ENCODE data around the gene WASHC2A.

DNA sequence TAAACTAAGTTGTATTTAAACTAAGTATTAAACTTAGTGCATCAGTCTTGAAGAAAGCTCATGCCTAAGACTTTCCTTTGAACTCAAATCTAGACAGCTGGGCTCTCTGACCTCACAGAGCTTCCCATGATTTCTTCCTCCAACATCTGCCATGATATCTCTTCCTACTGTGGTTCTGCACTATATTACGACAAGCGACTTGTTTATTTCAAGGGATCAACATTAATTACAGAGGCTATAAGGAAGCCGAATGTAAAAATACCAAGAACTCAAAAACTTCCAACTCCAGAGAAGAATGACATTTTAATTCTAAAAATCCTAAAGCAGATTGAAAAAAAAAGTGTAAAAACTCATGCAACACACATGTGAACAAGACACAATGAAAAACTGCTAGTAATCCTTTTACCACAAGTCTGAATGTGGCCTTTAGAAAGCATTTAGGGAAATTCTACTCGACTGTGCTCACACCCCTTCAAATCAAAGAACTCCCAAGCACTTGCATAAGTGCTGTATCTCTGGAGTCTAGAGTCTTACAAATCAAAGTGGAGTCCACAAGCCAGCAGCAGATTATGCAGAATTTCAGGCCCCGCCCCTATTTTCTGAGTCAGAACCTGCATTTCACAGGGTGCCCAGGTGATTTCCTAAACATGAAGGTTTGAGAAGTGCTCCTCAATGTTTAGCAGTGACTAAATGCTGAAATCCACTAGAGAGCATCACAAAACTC is 22.7 kb upstream of the WASHC2A start:
- TF ChIP-seq, protein P1, sequence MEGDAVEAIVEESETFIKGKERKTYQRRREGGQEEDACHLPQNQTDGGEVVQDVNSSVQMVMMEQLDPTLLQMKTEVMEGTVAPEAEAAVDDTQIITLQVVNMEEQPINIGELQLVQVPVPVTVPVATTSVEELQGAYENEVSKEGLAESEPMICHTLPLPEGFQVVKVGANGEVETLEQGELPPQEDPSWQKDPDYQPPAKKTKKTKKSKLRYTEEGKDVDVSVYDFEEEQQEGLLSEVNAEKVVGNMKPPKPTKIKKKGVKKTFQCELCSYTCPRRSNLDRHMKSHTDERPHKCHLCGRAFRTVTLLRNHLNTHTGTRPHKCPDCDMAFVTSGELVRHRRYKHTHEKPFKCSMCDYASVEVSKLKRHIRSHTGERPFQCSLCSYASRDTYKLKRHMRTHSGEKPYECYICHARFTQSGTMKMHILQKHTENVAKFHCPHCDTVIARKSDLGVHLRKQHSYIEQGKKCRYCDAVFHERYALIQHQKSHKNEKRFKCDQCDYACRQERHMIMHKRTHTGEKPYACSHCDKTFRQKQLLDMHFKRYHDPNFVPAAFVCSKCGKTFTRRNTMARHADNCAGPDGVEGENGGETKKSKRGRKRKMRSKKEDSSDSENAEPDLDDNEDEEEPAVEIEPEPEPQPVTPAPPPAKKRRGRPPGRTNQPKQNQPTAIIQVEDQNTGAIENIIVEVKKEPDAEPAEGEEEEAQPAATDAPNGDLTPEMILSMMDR (IDR thresholded peaks at IDR 0.05; ENCODE audit: low read depth, low read length), result no peak
- TF ChIP-seq MYC (IDR thresholded peaks at IDR 0.05; ENCODE audit: low read depth, low read length) (no peak), POLR2A (IDR thresholded peaks at IDR 0.05; ENCODE audit: extremely low read depth, insufficient read length) (no peak)
